GM19035 (cell line): ENCODE measurements around the gene SSMEM1.
"Not testable (repeated sequence)": the region's sequence is repeated elsewhere in the genome, so short reads cannot be mapped to it uniquely, and the experiment has no call there.

Experiments used
- ATAC-seq: cut with Tn5 transposase; IDR thresholded peaks from one replicate; pipeline ENCODE4 v1.9.1; 2021; ENCODE audit not compliant: unreplicated experiment

Gene SSMEM1

GRCh38 chr7:130243486-130243885 lies 35.8 kb downstream of the SSMEM1 start:
- ATAC-seq = not testable (repeated sequence)

- ATAC-seq = not testable (repeated sequence)
These were observed 38.8 kb downstream of the SSMEM1 start for GRCh38 chr7:130246491-130246890.

- ATAC-seq = not testable (repeated sequence)
These were observed 41.2 kb downstream of the SSMEM1 start for GRCh38 chr7:130248842-130249241.

GRCh38 chr7:130249626-130250025 lies 42.0 kb downstream of the SSMEM1 start:
- ATAC-seq = not testable (repeated sequence)

- no peak for ATAC-seq
These were observed 46.9 kb downstream of the SSMEM1 start for GRCh38 chr7:130254555-130254954.

GRCh38 chr7:130256704-130257103 lies 49.0 kb downstream of the SSMEM1 start:
- no peak for ATAC-seq

GRCh38 chr7:130258494-130259078 lies 50.9 kb downstream of the SSMEM1 start:
- no peak for ATAC-seq

GRCh38 chr7:130262448-130262847 lies 54.8 kb downstream of the SSMEM1 start:
- ATAC-seq = no peak

- no peak for ATAC-seq
These were observed 55.5 kb downstream of the SSMEM1 start for GRCh38 chr7:130263130-130263529.
